Hepatocyte (in vitro differentiated cells): ENCODE data around the gene PAM. TPM values are rescaled to one million over a fixed set of nuclear protein-coding genes. Genes with fewer than 3 reads are reported as not detected.
"Not testable (repeated sequence)": the region's sequence is repeated elsewhere in the genome, so short reads cannot be mapped to it uniquely, and the experiment has no call there.

ENCODE experiments used
- DNase-seq: peaks from one replicate; pipeline ENCODE4 v3.0.0-alpha.2; 2016; ENCODE audit warnings: low spot score
- H2AFZ ChIP-seq: fragments of 200-600 bp; sonication (generic); 2 replicates; pipeline ENCODE4 v1.6.0; 2016; ENCODE audit warnings: antibody characterized with exemption, mild to moderate bottlenecking
- H3K27ac ChIP-seq: fragments of 200-600 bp; sonication (generic); 2 replicates; pipeline ENCODE4 v1.5.1; 2016; ENCODE audit warnings: mild to moderate bottlenecking
- H3K27me3 ChIP-seq: fragments of 200-600 bp; sonication (generic); 2 replicates; pipeline ENCODE4 v1.6.1; 2016
- H3K36me3 ChIP-seq: fragments of 200-600 bp; sonication (generic); replicated peaks from 2 replicates; pipeline ENCODE4 v1.5.1; 2016; ENCODE audit warnings: low read depth; ENCODE audit not compliant: insufficient read depth
- H3K4me1 ChIP-seq: fragments of 200-600 bp; sonication (generic); 2 replicates; pipeline ENCODE4 v1.5.1; 2016; ENCODE audit warnings: mild to moderate bottlenecking, moderate library complexity; ENCODE audit not compliant: insufficient read depth
- H3K4me2 ChIP-seq: fragments of 200-600 bp; sonication (generic); 2 replicates; pipeline ENCODE4 v1.6.0; 2016
- H3K4me3 ChIP-seq: fragments of 200-600 bp; sonication (generic); 2 replicates; pipeline ENCODE4 v1.5.1; 2016; ENCODE audit warnings: mild to moderate bottlenecking
- H3K79me2 ChIP-seq: fragments of 200-600 bp; sonication (generic); 2 replicates; pipeline ENCODE4 v1.6.0; 2017; ENCODE audit warnings: mild to moderate bottlenecking
- H3K9me2 ChIP-seq: fragments of 200-600 bp; sonication (generic); replicated peaks from 2 replicates; pipeline ENCODE4 v1.6.0; 2017; ENCODE audit warnings: mild to moderate bottlenecking; ENCODE audit not compliant: insufficient read depth
- H3K9me3 ChIP-seq: fragments of 200-600 bp; sonication (generic); 2 replicates; pipeline ENCODE4 v1.5.1; 2016; ENCODE audit warnings: low read depth, mild to moderate bottlenecking
- H4K20me1 ChIP-seq: fragments of 200-600 bp; sonication (generic); 2 replicates; pipeline ENCODE4 v1.6.0; 2016; ENCODE audit warnings: mild to moderate bottlenecking; ENCODE audit not compliant: insufficient read depth, poor library complexity, severe bottlenecking
- CTCF ChIP-seq: fragments of 200-600 bp; sonication (generic); IDR thresholded peaks from 2 replicates; pipeline ENCODE4 v1.5.1; 2016; ENCODE audit warnings: antibody characterized with exemption, mild to moderate bottlenecking; ENCODE audit not compliant: poor library complexity
- EZH2 ChIP-seq: fragments of 200-600 bp; sonication (generic); IDR thresholded peaks from 2 replicates; pipeline ENCODE4 v1.6.1; 2016; ENCODE audit warnings: antibody characterized with exemption, mild to moderate bottlenecking, borderline replicate concordance
- EZH2phosphoT487 ChIP-seq: fragments of 200-600 bp; sonication (generic); IDR thresholded peaks from one replicate; pipeline ENCODE4 v1.6.1; 2018; ENCODE audit warnings: antibody characterized with exemption, mild to moderate bottlenecking, low read depth, moderate library complexity; ENCODE audit not compliant: unreplicated experiment, severe bottlenecking
- WGBS: methylation state at CpG from one replicate; pipeline ENCODE4 v1.1.6; 2016; ENCODE audit warnings: low lambda C conversion rate; ENCODE audit errors: missing lambda C conversion rate; 5-methylcytosine and 5-hydroxymethylcytosine counted together
- polyA plus RNA-seq: library from polyadenylated mRNA; unstranded; fragments of >200 nt; fragmentation: Nextera tagmentation; extraction: Ambion mirVana; gene quantifications from 2 replicates; pipeline ENCODE4 v1.2.1, GENCODE V29; 2016
- total RNA-seq: library from RNA; depleted of rRNA; stranded (reverse); fragments of >200 nt; gene quantifications from 2 replicates; pipeline ENCODE4 v1.2.3, GENCODE V29; 2014

Gene PAM
- total and polyA plus RNA-seq, 2 experiments from 2014 or later: 118 to 158 TPM

DNA sequence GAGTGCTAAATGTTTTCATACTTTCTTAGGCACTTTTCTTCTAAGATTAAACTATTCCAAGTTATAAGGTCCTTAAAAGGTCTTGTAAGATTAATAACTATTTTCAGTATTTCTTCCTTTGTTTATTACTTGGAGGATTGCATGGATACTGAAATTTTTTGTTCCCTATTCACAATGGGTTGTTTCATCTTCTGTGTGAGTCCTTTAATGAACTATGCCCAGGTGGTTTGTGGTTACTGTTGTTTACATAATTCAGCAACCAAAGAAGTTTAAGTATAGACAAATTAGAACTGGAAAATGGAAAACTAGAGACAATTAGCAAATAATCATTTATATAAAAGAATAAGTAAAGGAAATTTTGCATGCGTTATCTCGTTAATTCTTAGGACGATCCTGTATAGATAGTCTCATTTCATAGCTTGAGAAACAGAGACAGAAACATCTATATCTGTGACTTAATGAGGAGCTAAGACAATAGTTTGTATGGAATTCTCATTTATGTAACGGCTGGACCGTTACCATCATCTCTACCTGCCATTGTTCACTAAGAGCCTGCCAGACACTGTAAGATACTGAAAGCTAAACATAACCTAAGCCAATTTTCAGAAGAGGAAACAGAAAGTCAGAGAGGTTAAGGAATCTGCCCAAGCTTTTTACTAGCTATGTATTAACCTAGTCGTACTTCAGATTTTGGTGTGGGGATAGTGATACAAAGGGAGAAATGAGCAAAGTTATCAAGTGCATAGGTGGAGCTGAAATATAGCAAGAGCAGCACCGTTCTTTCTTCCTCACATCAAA is 148.2 kb downstream of the PAM start:
- TF ChIP-seq CTCF: no peak
- TF ChIP-seq EZH2phosphoT487: no peak
- TF ChIP-seq EZH2: no peak
- H2AFZ ChIP-seq: no peak overlapping the region
- no peaks in the 10 kb centered on the region for H4K20me1 ChIP-seq
- no peak overlapping the region for H3K4me3 ChIP-seq
- H3K4me2 ChIP-seq: no peak overlapping the region
- no peaks in the 10 kb centered on the region for H3K9me3 ChIP-seq
- DNase-seq: no peak
- H3K36me3 ChIP-seq: no peaks in the 10 kb centered on the region
- H3K27me3 ChIP-seq: no peaks in the 10 kb centered on the region
- no peak overlapping the region for H3K27ac ChIP-seq
- H3K9me2 ChIP-seq: no peaks in the 10 kb centered on the region
- no peaks in the 10 kb centered on the region for H3K4me1 ChIP-seq
- 75% methylated on average over 7 of the region's 7 CpGs for WGBS
- H3K79me2 ChIP-seq: no peaks in the 10 kb centered on the region

DNA sequence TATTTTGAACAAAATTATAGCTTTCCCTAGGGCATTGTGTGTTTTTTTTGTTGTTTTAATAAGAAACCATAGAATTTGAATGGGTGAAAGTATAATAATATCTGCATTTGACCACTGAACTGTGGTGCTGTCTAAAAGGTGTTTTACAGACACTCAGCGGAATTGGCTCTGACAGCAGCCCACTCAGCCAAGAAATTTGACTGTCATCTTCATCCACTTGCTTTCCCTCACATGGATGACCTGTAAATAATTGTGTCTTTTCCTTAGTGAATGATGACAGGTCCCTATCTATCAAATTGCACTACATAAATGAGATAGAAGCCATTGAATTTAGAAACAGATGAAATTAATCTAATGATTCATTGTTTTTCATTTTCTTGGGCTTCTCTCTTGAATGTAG is 150.0 kb downstream of the PAM start:
- no peak overlapping the region for H3K4me3 ChIP-seq
- no peaks in the 10 kb centered on the region for H3K9me2 ChIP-seq
- TF ChIP-seq EZH2: no peak
- no peak for TF ChIP-seq EZH2phosphoT487
- no peak for TF ChIP-seq CTCF
- no peaks in the 10 kb centered on the region for H4K20me1 ChIP-seq
- H3K4me2 ChIP-seq: no peak overlapping the region
- no peaks in the 10 kb centered on the region for H3K27me3 ChIP-seq
- H3K27ac ChIP-seq: no peak overlapping the region
- no peaks in the 10 kb centered on the region for H3K9me3 ChIP-seq
- H2AFZ ChIP-seq: no peak overlapping the region
- no peaks in the 10 kb centered on the region for H3K79me2 ChIP-seq
- H3K4me1 ChIP-seq: no peaks in the 10 kb centered on the region
- H3K36me3 ChIP-seq: no peaks in the 10 kb centered on the region
- WGBS: 100% methylated on average over 1 of the region's 1 CpG
- no peak for DNase-seq

DNA sequence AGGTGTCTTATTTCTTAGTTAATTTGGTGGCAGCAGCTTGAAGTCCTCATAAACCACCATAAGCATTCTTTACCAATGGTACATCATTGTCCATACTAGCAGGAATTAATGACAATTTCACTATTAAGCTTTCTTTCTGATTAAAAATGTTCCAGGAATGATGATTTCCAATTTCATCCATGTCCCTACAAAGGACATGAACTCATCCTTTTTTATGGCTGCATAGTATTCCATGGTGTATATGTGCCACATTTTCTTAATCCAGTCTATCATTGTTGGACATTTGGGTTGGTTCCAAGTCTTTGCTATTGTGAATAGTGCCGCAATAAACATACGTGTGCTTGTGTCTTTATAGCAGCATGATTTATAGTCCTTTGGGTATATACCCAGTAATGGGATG is 152.0 kb downstream of the PAM start:
- not testable (repeated sequence) for H3K9me3 ChIP-seq, H3K27me3 ChIP-seq, H3K4me1 ChIP-seq, H3K4me3 ChIP-seq, H3K4me2 ChIP-seq, H3K9me2 ChIP-seq, H3K27ac ChIP-seq, H3K79me2 ChIP-seq, H2AFZ ChIP-seq, DNase-seq, H3K36me3 ChIP-seq, H4K20me1 ChIP-seq
- WGBS: 94% methylated on average over 2 of the region's 2 CpGs

DNA sequence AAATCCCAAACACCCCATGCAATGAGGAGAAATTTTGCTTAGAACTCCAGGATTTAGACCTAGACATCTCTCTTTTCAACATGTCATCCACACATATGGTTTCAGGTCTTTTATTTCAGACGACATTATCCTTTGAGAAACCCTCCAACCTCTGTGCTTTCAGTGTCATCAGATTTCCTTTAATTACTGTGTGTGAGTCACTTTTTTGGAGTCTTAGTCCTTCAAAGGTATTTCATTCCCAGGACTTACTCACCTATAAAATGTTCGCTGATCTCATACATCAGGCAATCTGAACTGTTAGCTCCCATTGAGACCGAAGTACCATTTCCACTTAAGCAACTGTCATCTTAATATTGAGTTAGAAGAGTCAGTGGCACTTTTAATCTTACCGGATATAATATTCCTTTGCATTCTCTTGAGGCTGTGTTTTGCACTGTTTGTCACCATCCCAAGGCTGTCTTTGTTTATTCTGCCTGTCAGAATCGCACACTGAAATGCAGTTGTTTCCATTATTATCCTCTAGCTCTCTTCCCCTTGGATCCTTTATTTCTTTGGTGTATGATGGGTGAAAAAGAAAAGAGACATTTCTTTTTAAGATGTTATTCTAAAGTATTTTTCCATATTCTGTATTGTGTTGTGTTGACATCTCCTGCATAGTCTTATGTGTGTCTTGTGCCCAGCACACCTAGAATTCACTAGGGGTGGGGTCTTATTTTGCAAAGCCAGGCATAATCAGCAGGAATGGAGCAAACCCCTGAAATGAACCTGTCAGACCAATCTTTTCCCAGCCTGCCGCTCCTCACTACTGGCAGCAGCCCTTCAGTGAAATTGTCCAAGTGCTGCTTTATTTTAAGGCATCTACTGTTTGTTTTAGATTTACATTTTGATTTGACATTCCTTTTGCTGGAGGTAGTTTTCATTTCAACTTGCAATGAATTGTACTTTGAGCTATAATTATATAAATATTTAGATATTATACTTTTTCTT is 155.4 kb downstream of the PAM start:
- Histone ChIP-seq H3K36me3 (no peaks in the 10 kb centered on the region), H3K27ac (no peak overlapping the region), H3K4me3 (no peak overlapping the region), H3K79me2 (no peaks in the 10 kb centered on the region), H2AFZ (no peak overlapping the region), H3K9me2 (no peaks in the 10 kb centered on the region), H3K4me2 (no peak overlapping the region), H3K27me3 (no peaks in the 10 kb centered on the region), H3K4me1 (peaks cover 7% of the 10 kb centered on the region), H3K9me3 (no peaks in the 10 kb centered on the region), H4K20me1 (no peaks in the 10 kb centered on the region)
- TF ChIP-seq CTCF (no peak), EZH2 (no peak), EZH2phosphoT487 (no peak)
- no peak for DNase-seq
- 68% methylated on average over 6 of the region's 6 CpGs for WGBS
